GM19438 (cell line): ENCODE data around the gene SPP2.

ENCODE experiments used
- ATAC-seq: cut with Tn5 transposase; IDR thresholded peaks from one replicate; pipeline ENCODE4 v1.9.1; 2021; ENCODE audit warnings: low read depth; ENCODE audit not compliant: unreplicated experiment

SPP2 gene

GRCh38 chr2:234050455-234051135 lies at the start of gene SPP2:
TSS of gene SPP2 (plus strand) at chr2:234050702. CDS start at chr2:234050787, 85 bp downstream.
- no peak for ATAC-seq

GRCh38 chr2:234001380-234002160 lies 48.9 kb upstream of the SPP2 start:
- no peak for ATAC-seq

GRCh38 chr2:234002281-234002680 lies 48.2 kb upstream of the SPP2 start:
- no peak for ATAC-seq

GRCh38 chr2:234003972-234004617 lies 46.4 kb upstream of the SPP2 start:
- no peak for ATAC-seq

- ATAC-seq, result no peak
Measured at GRCh38 chr2:234005126-234005525, 45.4 kb upstream of the SPP2 start.

GRCh38 chr2:234006501-234006900 lies 44.0 kb upstream of the SPP2 start:
- no peak for ATAC-seq

- no peak for ATAC-seq
Measured at GRCh38 chr2:234014427-234014826, 36.1 kb upstream of the SPP2 start.

GRCh38 chr2:234015861-234016260 lies 34.6 kb upstream of the SPP2 start:
- ATAC-seq, result no peak

- ATAC-seq, result no peak
Measured at GRCh38 chr2:234019896-234020295, 30.6 kb upstream of the SPP2 start.

GRCh38 chr2:234020332-234020731 lies 30.2 kb upstream of the SPP2 start:
- no peak for ATAC-seq

- ATAC-seq, result no peak
Measured at GRCh38 chr2:234022424-234022823, 28.1 kb upstream of the SPP2 start.

GRCh38 chr2:234024304-234024703 lies 26.2 kb upstream of the SPP2 start:
- no peak for ATAC-seq

- no peak for ATAC-seq
Measured at GRCh38 chr2:234025466-234025865, 25.0 kb upstream of the SPP2 start.

GRCh38 chr2:234025891-234026401 lies 24.6 kb upstream of the SPP2 start:
- ATAC-seq, result no peak

GRCh38 chr2:234026693-234027254 lies 23.7 kb upstream of the SPP2 start:
- no peak for ATAC-seq

- ATAC-seq, result no peak
Measured at GRCh38 chr2:234027641-234028040, 22.9 kb upstream of the SPP2 start.

- ATAC-seq, result no peak
Measured at GRCh38 chr2:234029150-234029733, 21.3 kb upstream of the SPP2 start.

- no peak for ATAC-seq
Measured at GRCh38 chr2:234031207-234031606, 19.3 kb upstream of the SPP2 start.

GRCh38 chr2:234032279-234032856 lies 18.1 kb upstream of the SPP2 start:
- ATAC-seq, result no peak

GRCh38 chr2:234033174-234033573 lies 17.3 kb upstream of the SPP2 start:
- ATAC-seq, result no peak
